GM18499 (cell line): Measurements from ENCODE around the gene CHIC2.

ENCODE experiments used
- ATAC-seq: cut with Tn5 transposase; IDR thresholded peaks from one replicate; pipeline ENCODE4 v1.9.1; 2021; ENCODE audit warnings: moderate number of reproducible peaks; ENCODE audit not compliant: insufficient read depth, unreplicated experiment

The CHIC2 gene

DNA sequence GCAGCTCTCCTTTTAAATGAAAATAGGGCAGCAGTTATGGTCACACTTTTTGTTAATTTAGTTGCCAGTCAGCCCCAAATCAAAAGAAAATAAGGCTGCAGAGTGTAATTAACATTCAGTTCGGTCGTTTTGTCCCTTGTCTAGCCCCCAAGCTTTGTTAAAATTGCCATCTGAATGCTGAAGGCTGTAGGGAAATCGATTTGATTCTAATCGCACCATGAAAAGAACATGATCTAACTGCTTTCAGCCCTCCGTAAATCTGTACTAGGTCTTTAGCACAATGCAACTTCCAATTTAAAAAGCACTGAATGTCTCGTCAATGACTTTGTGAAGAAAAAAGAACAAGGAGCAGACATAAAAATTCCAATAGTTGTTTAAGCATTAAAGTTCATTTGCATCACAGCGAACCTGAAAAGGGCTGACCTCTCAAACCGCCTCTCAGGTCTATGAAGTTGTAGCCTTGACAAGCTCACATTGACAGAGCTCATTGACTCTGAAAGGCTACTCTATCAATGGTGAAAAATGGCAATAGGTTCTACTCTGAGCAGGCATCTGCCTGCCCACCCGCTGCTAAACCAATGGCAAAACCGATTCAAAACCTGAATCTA, 48.9 kb downstream of the CHIC2 start:
- ATAC-seq, result no peak

DNA sequence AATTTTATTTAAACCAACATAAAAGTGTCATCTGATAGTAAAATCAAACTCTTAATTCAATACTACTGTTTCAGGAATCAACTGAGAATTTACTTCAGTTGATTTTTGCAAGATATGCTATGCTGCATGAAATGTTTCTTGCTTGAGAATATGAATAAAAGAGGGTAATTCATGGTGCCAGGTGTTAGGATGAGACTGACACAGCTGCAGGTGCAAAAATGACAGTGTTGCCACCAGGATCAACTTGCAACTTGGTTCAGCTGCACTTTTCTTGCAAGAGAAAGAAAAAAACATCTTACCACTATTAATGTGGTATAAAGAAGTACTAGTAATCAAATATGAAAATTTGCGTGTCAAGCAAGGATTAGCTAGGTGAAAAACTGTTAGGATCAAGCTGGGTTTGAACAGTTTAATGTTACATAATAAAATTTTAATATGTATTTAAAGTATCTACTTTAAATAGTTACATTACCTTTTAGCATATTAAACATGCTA, 49.7 kb downstream of the CHIC2 start:
- no peak for ATAC-seq

DNA sequence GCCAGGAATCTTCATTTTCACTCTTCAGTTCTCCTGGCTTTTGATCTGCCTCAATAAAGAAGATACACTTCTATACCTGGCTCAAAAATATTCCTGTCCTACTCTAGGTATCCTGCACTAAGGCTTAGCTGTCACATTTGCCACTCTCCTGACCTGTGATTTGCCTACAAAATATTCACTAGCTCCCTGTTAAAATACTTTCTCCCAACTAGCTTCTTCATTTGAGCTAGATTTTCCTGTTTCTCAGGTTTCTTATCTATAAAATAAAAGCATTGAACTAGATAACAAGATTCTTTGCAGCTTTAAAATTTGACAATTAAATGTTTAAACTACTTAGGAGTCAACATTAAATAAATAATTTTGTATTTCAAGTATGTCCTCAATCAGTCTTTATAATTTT, 53.2 kb downstream of the CHIC2 start:
- ATAC-seq, result no peak

DNA sequence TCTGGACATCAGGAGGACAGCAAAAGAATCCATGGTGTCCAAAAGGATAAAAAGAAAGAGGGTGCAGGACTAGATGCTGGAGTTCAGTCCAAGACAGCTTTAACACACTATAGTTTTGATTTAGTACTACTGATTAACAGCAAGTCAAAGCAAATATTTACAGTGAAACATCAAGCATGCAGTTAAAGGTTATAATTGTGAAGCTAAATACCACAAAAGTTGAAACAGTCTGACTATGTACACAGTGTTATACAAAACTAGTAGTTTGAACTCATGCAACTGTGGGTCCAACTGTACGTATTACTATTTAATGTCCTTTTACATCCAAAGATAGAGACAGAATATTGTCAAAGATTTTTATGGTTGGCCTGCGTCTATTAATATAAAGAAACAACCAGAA, 57.6 kb downstream of the CHIC2 start:
- no peak for ATAC-seq

DNA sequence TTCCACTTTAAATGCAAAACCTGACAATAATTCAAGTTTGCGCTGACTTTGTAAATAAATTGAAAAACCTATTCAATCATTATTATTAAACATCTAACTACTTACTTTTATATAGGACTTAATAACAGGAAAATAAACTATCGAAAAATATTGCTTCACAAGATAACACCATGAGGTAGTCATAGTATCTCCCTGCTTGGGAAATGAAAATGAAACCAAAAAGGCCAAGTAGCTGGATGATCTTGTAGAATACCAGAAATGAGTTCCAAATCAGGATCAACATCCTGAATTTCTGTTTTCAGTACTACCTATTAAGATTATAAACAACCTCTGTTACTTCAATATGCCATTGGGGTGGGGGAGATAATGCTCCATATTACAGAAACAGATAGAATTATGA, 58.9 kb downstream of the CHIC2 start:
- no peak for ATAC-seq

DNA sequence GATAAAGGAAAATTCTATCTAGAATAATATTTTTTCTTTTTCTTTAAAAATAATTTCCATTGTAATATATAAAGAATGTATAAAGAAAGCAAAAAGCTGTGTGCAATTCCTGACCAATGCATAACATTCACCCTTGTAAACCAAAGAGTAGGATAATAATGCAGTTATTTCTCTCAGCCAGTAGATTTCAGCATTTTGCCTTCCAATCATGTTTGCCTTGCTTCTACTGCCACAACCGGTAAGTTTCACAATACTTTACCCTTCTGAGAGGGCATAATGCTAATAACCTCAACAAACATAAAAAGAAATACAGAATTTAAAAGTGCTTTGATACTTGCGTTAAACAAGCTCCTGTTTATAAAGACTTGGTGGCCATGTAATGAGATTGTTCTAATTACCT, 59.9 kb downstream of the CHIC2 start:
- no peak for ATAC-seq

DNA sequence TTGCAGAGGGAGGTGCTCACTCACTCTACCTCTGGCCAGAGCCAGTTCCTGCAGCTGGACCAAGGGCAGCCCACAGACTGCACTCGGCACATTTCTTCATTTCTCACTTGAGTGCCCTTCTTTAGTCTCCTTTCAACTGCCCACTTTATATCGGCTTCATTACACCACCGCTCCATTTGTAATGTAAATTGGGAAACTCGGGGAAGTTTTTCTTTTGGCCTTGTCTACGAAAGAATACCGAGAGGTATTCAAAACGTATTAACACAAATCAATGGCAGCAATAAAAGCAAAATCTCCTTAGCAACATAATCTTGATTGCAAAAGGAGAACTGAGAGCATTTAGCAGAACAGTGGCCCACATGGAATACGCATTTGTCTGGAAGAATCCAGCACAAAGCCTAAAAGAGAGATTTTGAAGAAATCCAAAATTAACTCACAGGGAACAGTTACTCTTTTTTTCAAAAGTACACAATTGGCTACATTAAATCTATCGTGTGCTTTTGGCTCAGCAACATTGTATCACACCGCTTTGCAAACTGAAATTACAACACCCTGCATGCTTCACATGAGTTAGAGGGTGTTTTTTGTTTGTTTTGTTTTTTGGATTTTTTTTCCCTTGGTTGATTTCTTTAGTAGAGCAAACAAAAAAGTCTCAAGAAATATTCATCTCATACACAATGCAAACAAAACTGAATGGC, 62.6 kb downstream of the CHIC2 start:
- no peak for ATAC-seq

DNA sequence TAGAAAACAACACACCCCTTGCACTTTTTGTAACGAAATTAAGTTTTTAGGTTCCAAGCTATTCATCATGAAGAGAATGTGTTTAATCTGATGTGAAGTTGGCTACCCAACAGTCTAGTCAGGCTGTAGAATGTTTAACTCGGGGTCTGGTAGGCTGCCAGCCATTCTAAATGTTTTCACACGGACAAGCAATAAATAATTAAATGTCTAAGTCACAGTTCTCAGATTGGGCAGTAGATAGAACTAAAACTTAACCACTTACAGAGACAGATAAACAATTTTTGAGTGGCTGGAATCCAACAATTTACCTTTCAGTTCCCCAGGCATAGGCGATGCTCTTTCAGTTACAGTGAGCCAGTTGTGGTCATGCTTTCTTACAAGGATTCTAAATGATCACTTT, 66.5 kb downstream of the CHIC2 start:
- ATAC-seq, result no peak

DNA sequence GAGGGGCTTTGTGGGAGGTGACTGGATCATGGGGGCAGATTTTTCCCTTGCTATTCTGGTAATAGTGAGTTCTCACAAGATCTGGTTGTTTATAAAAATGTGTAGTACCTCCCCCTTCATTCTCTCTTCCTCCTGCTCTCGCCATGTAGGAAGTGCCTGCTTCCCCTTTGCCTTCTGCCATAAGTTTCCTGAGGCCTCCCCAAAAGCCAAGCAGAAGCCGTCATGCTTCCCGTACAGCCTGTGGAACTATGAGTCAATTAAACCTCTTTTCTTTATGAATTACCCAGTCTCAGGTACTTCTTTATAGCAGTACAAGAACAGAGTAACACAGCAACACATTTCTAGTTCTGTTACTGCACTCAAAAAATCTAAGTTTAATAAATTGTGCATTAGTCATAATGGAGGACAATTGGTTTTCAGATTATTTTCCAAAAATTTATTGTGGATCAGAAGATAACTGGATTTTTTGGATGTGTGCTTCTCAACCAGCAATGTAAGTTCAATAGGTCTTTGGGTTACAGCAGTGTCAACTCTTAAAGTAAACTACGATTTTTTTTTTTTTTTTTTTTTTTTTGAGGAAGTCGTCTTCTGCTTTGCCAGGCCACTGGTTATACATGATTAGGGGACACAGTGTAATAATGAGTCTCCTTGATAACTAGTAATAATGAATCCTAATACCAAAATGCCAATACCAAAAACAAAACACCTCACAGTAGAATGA, 69.9 kb downstream of the CHIC2 start:
- ATAC-seq, result no peak

DNA sequence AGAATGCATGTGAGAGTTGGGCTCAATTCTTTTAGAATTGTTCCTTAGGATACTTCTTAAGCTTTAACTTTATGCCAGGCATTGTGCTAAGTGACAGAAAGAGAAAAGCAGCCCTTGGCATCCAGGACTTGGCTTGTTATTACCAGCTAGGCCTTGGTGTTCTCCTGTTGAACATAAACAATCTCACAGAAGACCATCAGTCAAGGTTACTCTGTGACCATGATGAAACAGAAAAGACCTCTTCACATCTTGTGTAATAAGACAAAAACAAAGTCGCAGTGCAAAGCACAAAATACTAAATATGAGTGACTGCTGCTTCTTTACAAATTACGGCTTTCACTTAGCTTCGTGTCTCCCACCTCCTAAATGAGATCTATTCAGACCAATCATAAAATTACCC, 71.6 kb downstream of the CHIC2 start:
- ATAC-seq, result no peak

DNA sequence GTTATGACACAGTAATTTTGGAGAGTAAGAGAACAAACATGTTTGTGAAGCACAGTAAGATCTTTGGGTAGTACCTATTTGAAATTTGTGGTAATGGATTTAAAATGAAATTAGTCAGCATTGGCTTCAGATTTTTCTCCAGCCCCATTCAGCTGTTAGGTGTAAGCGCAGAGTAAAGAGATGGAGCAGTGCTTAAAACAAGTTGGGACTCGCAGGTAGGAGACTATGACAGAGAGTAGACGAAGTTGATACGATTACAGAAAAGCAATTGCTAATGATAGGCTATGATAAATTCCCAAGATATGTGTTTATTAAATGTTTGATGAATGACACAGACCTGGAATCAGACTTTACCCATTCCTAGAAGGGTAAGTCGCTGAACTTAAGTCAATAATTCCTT, 72.6 kb downstream of the CHIC2 start:
- no peak for ATAC-seq

DNA sequence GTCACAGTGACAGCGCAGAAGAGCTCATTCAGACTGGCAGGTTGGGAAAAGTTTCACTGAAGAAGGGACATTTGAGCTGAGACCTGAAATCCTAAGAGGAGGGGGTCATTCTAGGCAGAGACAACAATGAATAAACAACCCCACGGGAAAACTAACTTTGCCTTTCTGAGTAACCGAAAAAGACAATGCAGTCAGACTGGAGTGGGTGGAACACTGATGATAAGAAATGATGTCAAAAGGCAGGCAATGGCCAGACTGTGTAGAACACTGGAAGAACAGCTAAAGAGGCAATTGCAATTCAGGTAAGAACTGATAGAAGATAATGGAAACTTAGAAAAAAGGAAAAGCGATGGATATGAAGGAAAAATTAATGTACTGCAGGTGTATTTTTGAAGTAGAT, 73.8 kb downstream of the CHIC2 start:
- ATAC-seq, result no peak

DNA sequence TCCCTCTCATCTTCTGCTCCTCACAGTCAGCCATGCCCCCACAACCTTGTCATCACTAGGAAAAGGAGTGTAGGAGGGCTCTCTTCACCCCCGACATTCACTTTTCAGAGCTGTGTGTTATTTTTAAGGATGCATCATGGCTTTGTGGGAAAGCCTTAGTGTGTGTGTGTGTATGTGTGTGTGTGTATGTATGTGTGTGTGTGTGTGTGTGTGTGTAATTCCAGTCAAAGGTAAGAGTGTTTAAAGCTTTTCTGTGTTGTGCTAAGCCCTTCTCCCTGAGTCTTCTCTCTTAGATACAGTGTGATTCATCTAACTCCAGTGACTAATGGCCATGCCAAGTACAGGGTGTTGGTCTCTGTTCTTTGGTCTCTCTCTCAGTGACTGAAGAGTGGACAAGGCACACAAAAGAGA, 76.6 kb downstream of the CHIC2 start:
- ATAC-seq, result no peak

DNA sequence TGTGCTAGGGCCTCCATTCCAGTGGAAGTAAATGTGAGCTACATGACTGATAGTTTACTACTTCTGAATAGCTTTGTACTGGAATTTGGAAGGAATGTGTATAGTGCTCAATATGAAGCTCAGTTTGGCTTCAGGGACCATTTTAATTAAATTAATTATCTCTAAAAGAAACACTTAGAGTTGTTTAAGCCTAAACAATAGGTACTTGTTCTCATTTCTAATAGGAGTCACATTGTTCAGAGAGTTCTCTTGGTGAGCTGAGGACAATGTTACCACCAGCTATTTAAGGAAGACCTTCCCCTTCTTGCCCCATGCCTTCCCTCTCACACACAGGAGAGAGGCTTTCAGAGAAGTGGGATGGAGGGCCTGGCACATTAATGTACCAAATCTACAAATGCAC, 78.3 kb downstream of the CHIC2 start:
- no peak for ATAC-seq

DNA sequence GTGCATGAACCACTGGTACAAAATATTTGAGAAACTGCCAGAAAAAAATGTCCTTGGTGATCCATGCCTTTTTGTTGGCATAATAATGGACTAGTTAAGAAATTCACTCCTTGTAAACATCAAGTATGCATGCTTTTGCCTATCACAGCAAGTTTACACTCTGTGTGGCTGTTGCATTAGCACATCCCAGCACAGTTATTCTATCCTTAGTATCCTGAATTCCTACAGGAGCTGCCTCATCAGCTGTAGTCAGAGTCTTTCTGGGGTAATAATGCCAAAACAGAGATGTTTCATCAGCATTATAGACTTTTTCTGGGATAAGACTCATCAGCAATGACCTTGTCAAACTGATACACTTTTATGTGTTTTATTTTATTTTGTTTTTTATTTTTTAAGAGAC, 82.8 kb downstream of the CHIC2 start:
- no peak for ATAC-seq

DNA sequence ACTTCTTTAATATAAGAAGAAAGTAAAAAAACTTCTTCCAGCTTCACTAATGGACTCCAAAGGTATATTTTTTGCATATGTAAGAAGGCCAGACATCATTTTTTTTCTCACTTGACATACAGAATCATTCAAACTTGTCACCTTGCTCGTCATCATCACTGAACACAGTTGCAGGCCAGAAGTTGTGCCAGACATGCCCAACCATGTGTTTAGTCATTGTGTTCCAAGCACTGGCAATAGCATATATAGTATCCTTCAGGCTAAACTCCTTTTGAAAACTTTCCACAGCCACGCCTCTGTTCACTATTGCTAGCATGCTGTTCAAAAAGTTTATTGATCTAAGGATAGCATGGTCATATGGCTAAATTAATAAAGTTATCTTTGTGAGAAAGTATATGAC, 83.3 kb downstream of the CHIC2 start:
- no peak for ATAC-seq

DNA sequence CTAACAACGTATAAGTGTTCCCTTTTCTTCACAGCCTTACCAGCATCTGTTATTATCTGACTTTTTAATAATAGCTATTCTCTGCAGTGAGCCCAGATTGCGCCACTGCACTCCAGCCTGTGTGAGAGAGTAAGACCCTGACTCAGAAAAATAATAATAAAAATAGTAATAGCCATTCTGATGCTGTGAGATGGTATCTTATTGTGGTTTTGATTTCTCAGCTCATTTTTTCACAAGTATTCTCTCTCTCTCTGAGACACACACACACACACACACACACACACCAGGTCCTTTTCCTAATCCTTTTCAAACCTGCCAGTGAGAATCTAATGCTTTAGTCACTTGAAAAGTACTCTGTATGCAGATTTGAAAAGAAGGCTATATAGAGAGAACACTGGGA, 89.8 kb downstream of the CHIC2 start:
- ATAC-seq, result no peak

DNA sequence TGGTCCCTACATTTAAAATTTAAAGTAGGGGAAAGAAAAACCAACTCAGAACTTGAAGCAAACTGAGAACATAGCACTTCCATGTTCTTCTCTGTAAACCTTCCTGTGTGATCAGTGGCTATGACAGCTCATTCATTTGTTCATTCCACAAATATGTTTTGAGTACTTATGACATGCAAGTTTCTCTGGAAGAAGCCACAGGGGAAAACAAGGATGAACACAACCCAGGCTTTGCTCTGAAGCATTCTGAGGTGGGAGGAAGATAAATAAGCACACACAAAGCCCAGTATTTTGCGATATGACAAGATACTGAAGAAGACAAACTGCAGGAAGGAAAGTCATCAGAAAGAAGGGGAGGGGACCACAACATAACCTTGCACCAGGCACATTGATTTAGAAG, 96.4 kb downstream of the CHIC2 start:
- ATAC-seq, result no peak

DNA sequence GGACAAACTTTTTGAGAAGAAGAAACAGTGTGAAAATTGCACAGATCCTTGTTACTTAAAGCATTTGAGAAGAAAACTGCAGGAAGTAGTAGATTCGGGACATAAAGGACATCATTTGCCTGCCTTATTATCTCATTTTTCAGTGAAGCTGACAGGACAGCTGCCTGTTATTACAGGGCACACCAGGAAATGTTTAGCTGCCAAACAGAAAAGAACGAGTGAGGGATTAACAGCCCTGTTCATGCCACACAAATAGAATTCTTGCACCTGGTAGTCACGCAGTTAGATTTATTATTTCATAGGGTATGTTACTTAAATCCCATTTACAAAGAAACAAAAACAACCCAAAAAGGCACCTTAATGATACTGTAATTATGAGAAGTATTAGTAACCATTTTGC, 100.6 kb downstream of the CHIC2 start:
- ATAC-seq, result no peak

DNA sequence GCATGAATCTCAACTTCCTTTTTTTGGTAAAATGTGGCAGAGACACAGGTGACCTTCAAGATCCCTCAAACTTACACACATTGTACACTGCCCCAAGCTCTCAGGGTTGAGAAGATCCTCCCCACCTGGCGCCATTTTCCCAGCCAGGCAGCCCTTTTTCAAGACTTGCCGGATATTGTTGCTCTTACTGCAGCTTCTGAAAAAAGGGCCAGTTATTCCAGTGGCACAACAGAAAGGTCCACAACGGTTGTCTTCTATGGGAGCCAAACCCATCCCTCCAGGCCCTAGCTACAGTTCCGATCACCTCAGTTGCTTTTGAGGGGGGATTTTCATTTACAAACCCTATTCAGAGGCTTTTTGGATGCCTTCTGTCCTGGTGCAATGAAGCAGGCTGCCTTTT, 101.1 kb downstream of the CHIC2 start:
- ATAC-seq, result no peak

DNA sequence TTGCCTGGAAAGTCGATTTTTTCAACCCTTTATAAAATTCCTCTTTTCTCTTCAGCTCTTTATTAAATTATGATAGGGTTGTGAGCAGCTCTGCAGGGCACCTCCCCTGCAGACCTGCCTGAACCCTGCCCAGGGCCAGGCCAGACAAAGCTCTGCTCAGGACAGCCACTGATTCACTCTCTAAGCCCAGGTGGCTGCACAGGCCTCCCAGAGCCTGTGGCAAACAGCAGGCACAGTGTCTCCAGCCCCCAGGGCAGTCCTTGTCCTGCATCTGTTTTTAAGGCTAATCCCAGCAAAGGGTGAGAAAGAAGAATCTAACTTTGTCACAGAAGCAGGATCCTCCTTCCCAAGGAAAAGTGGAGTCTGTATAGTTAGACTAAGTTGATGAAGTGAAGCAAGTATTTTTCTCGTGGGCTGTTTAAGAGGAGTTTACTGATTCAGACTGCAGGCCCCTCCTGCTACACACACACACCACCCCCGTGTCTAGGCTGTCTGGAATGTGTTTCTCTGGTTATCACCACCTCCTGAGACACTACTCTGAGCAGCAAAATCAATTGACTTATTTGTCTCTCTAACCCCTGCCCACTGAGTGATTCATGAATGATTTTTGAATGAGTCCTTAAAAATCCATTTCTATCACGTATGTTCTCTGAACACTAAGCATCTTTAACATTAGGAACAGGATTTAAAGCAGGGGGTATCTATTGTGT, 101.7 kb downstream of the CHIC2 start:
- ATAC-seq, result no peak
